Adrenal gland (tissue), 12 donors: ENCODE data around the gene ERCC3. TPM values are rescaled to one million over a fixed set of nuclear protein-coding genes. Genes with fewer than 3 reads are reported as not detected.

Experiments used
- DNase-seq, 7 donors: peaks; one replicate each; pipeline ENCODE4 v3.0.0-alpha.2; 2019 to 2020
- H3K27ac ChIP-seq, 5 donors: fragments of 200-600 bp; sonication (generic) in 4 of 5; 1 replicate in 3 of 5; 2 replicates in 2 of 5; pipeline versions ENCODE4 v1.5.1 to v1.8.0; 2016 to 2020; ENCODE audit warnings: mild to moderate bottlenecking in 1 of 5
- H3K27me3 ChIP-seq: fragments of 200-600 bp; 2 replicates; pipeline ENCODE4 v1.8.0; 2021
- H3K36me3 ChIP-seq, 2 donors: fragments of 200-600 bp; replicated peaks in 1 of 2; 1 replicate in 1 of 2; 2 replicates in 1 of 2; pipeline versions ENCODE4 v1.5.1 to v1.8.0; 2018 to 2022
- H3K4me1 ChIP-seq, 2 donors: fragments of 200-600 bp; replicated peaks in 1 of 2; 1 replicate in 1 of 2; 2 replicates in 1 of 2; pipeline versions ENCODE4 v1.5.1 to v1.8.0; 2018 to 2021
- H3K4me3 ChIP-seq, 4 donors: fragments of 200-600 bp; sonication (generic) in 3 of 4; one replicate each; pipeline ENCODE4 v1.5.1; 2016 to 2018
- H3K9me3 ChIP-seq, 3 donors: fragments of 200-600 bp; sonication (generic) in 1 of 3; replicated peaks in 1 of 3; 1 replicate in 2 of 3; 2 replicates in 1 of 3; pipeline versions ENCODE4 v1.5.1 to v1.8.0; 2016 to 2021
- CTCF ChIP-seq, 6 experiments: fragments of 450-650 bp in 4 of 6; fragments of 200-600 bp in 2 of 6; sonication (generic) in 1 of 6; IDR thresholded peaks; 1 replicate in 5 of 6; 2 replicates in 1 of 6; pipeline versions ENCODE4 v1.5.1 to v1.8.0; 2016 to 2021; ENCODE audit warnings: antibody characterized with exemption in 6 of 6, mild to moderate bottlenecking in 2 of 6, moderate library complexity in 1 of 6
- POLR2A ChIP-seq, 2 donors: fragments of 450-650 bp; IDR thresholded peaks; one replicate each; pipeline ENCODE4 v1.6.1; 2017; ENCODE audit warnings: antibody characterized with exemption in 2 of 2, mild to moderate bottlenecking in 2 of 2, moderate library complexity in 1 of 2
- WGBS, 4 donors: extraction: QIAGEN DNeasy Blood & Tissue Kit in 2 of 4; methylation state at CpG; one replicate each; pipeline versions ENCODE4 v1.1.5 to v1.1.7; 2013 to 2017; 5-methylcytosine and 5-hydroxymethylcytosine counted together
- intact Hi-C, 2 donors: fragments of 100-400 bp; cut with DNase I; formaldehyde crosslinking; loops; one replicate each; pipeline versions ENCODE4 v1.14.1 to v1.15.0; 2022 to 2023
- polyA plus RNA-seq, 3 donors: library from polyadenylated mRNA; stranded (reverse); fragments of 200-250 nt in 2 of 3; fragments of 350-450 nt in 1 of 3; fragmentation: Illumina TruSeq in 1 of 3; extraction: RNeasy Lipid Tissue Mini Kit (QIAGEN cat#74804) in 1 of 3; gene quantifications; one replicate each; pipeline ENCODE4 v1.2.3, GENCODE V29; 2013 to 2014
- total RNA-seq, 9 donors: library from RNA; depleted of rRNA in 4 of 9; stranded (reverse); fragments of >200 nt in 4 of 9; fragments of 120-200 nt in 1 of 9; fragmentation: NEBNext Ultra II Directional in 1 of 9; extraction: Animal tissue kit (Norgen Biotek cat#: 25700) in 1 of 9; gene quantifications; one replicate each; pipeline versions ENCODE4 v1.1.0 to v1.2.4, GENCODE V29; 2013 to 2023
- donor health status: healthy with polysubstance abuse.
- donor health status: Bipolar disorder and iron deficiency.
- donor health status: DM: yes; HTN: yes; CAD: no.
- donor health status: DM: no; HTN: no; CAD: no.
- donor health status: DM: no; HTN: no; CAD: no.
- donor health status: DM: yes; HTN: yes; CAD: no.

The ERCC3 gene
- total and polyA plus RNA-seq, 12 donors = 26.7 to 65.8 (median 37.5) TPM

- DNase-seq = no peak
- 73 to 91% (median 79%) methylated on average over 3 of the region's 3 CpGs for WGBS, 4 donors
- H3K9me3 ChIP-seq = no peaks in the 10 kb centered on the region
- no peak overlapping the region for H3K4me3 ChIP-seq
- intact Hi-C loops = no loop called here
- H3K4me1 ChIP-seq = no peaks in the 10 kb centered on the region
- TF ChIP-seq CTCF (IDR thresholded peaks at IDR 0.05) (no peak), POLR2A (IDR thresholded peaks at IDR 0.05) (no peak)
- H3K27ac ChIP-seq = no peak overlapping the region
- H3K27me3 ChIP-seq = no peaks in the 10 kb centered on the region
- peaks cover 0 to 54% of the 10 kb centered on the region in 2 donors for H3K36me3 ChIP-seq
These were observed 19.5 kb upstream of the ERCC3 start for GRCh38 chr2:127313406-127313805.

- H3K36me3 ChIP-seq = peaks cover 0 to 52% of the 10 kb centered on the region in 2 donors
- TF ChIP-seq POLR2A (IDR thresholded peaks at IDR 0.05) (no peak), CTCF (IDR thresholded peaks at IDR 0.05) (no peak)
- no peaks in the 10 kb centered on the region for H3K27me3 ChIP-seq
These were observed 17.0 kb upstream of the ERCC3 start for GRCh38 chr2:127310980-127311379.

GRCh38 chr2:127309468-127309867 is 15.5 kb upstream of the ERCC3 start:
- H3K4me1 ChIP-seq = no peaks in the 10 kb centered on the region
- no peaks in the 10 kb centered on the region for H3K27me3 ChIP-seq
- peaks cover 0 to 46% of the 10 kb centered on the region in 2 donors for H3K36me3 ChIP-seq
- no peak for DNase-seq
- H3K27ac ChIP-seq = no peak overlapping the region
- intact Hi-C loops = no loop called here
- H3K9me3 ChIP-seq = no peaks in the 10 kb centered on the region
- no peak overlapping the region for H3K4me3 ChIP-seq
- no peak for TF ChIP-seq CTCF (IDR thresholded peaks at IDR 0.05)
- TF ChIP-seq POLR2A (IDR thresholded peaks at IDR 0.05) = no peak
- 93 to 96% (median 94%) methylated on average over 4 of the region's 4 CpGs for WGBS, 4 donors

More at GRCh38 chr2:127310980-127311379, 17.0 kb upstream of the ERCC3 start:
- DNase-seq = no peak
- H3K9me3 ChIP-seq = no peaks in the 10 kb centered on the region
- intact Hi-C loops = no loop called here
- no peak overlapping the region for H3K4me3 ChIP-seq
- H3K27ac ChIP-seq = no peak overlapping the region
- no peaks in the 10 kb centered on the region for H3K4me1 ChIP-seq
- WGBS, 4 donors = 91 to 97% (median 94%) methylated on average over 3 of the region's 3 CpGs

- H3K4me3 ChIP-seq = no peak overlapping the region
- intact Hi-C loops = no loop called here
- DNase-seq = no peak
- no peaks in the 10 kb centered on the region for H3K27me3 ChIP-seq
- no peaks in the 10 kb centered on the region for H3K4me1 ChIP-seq
- no peak overlapping the region for H3K27ac ChIP-seq
- no peaks in the 10 kb centered on the region for H3K9me3 ChIP-seq
- H3K36me3 ChIP-seq = peaks cover 0 to 38% of the 10 kb centered on the region in 2 donors
- no peak for TF ChIP-seq POLR2A (IDR thresholded peaks at IDR 0.05)
- no peak for TF ChIP-seq CTCF (IDR thresholded peaks at IDR 0.05)
- 89 to 94% (median 92%) methylated on average over 7 of the region's 7 CpGs for WGBS, 4 donors
These were observed 14.7 kb upstream of the ERCC3 start for GRCh38 chr2:127308586-127309138.
